NCI-H1436 (cell line): Measurements from ENCODE around the gene FBXW5.

Experiments
- DNase-seq: peaks from one replicate; lab custom pipeline; 2025; lab: John Stamatoyannopoulos, UW

FBXW5 gene

GRCh38 chr9:136906266-136906665 lies 38.3 kb downstream of the FBXW5 start:
- DNase-seq: no peak

GRCh38 chr9:136903041-136903554 lies 41.4 kb downstream of the FBXW5 start:
- DNase-seq: no peak

- DNase-seq: no peak
Observed at GRCh38 chr9:136902259-136902821, 42.2 kb downstream of the FBXW5 start.

GRCh38 chr9:136901516-136902258 lies 42.9 kb downstream of the FBXW5 start:
- no peak for DNase-seq

GRCh38 chr9:136900988-136901515 lies 43.5 kb downstream of the FBXW5 start:
- no peak for DNase-seq

- no peak for DNase-seq
Observed at GRCh38 chr9:136900556-136900955, 44.0 kb downstream of the FBXW5 start.

GRCh38 chr9:136899196-136899595 lies 45.3 kb downstream of the FBXW5 start:
- no peak for DNase-seq

GRCh38 chr9:136898483-136899100 lies 45.9 kb downstream of the FBXW5 start:
- no peak for DNase-seq

- DNase-seq: no peak
Observed at GRCh38 chr9:136896027-136896426, 48.5 kb downstream of the FBXW5 start.

- DNase-seq: no peak
Observed at GRCh38 chr9:136890661-136891060, 53.9 kb downstream of the FBXW5 start.
